GM18519 (cell line): ENCODE data around the gene TCFL5.
"Not testable (repeated sequence)": the region's sequence is repeated elsewhere in the genome, so short reads cannot be mapped to it uniquely, and the experiment has no call there.

ENCODE experiments used
- ATAC-seq: cut with Tn5 transposase; IDR thresholded peaks from one replicate; pipeline ENCODE4 v1.9.1; 2021; ENCODE audit warnings: mild to moderate bottlenecking, moderate library complexity; ENCODE audit not compliant: unreplicated experiment, low FRiP score

The TCFL5 gene

GRCh38 chr20:62880935-62881661 is 19.5 kb upstream of the TCFL5 start:
- ATAC-seq, result no peak

GRCh38 chr20:62880147-62880934 is 18.7 kb upstream of the TCFL5 start:
- ATAC-seq, result no peak

GRCh38 chr20:62879275-62880146 is 17.9 kb upstream of the TCFL5 start:
- no peak for ATAC-seq

- no peak for ATAC-seq
Measured at GRCh38 chr20:62878244-62879038, 16.8 kb upstream of the TCFL5 start.

GRCh38 chr20:62876902-62877816 is 15.5 kb upstream of the TCFL5 start:
- no peak for ATAC-seq

- no peak for ATAC-seq
Measured at GRCh38 chr20:62876501-62876901, 14.9 kb upstream of the TCFL5 start.

- no peak for ATAC-seq
Measured at GRCh38 chr20:62875419-62876361, 14.1 kb upstream of the TCFL5 start.

- ATAC-seq, result no peak
Measured at GRCh38 chr20:62874964-62875344, 13.3 kb upstream of the TCFL5 start.

- ATAC-seq, result not testable (repeated sequence)
Measured at GRCh38 chr20:62873681-62874031, 12.0 kb upstream of the TCFL5 start.

- ATAC-seq, result no peak
Measured at GRCh38 chr20:62873280-62873679, 11.7 kb upstream of the TCFL5 start.

GRCh38 chr20:62872862-62873261 is 11.2 kb upstream of the TCFL5 start:
- ATAC-seq, result no peak

GRCh38 chr20:62872184-62872847 is 10.7 kb upstream of the TCFL5 start:
- ATAC-seq, result no peak

GRCh38 chr20:62864207-62864606 is 2.6 kb upstream of the TCFL5 start:
- ATAC-seq, result no peak

- ATAC-seq, result no peak
Measured at GRCh38 chr20:62860924-62861691, 514 bp downstream of the TCFL5 start.

- ATAC-seq, result no peak
Measured at GRCh38 chr20:62860391-62860923, 1.2 kb downstream of the TCFL5 start.

GRCh38 chr20:62859721-62860120 is 1.9 kb downstream of the TCFL5 start:
- ATAC-seq, result no peak
